HPDE6-E6E7 (cell line): ENCODE measurements around the gene ENKD1.

Experiments
- DNase-seq: peaks from one replicate; pipeline ENCODE4 v3.0.0; 2011; ENCODE audit warnings: missing footprints; ENCODE audit errors: extremely low spot score

Gene ENKD1

GRCh38 chr16:67650023-67650422 is 16.5 kb downstream of the ENKD1 start:
- DNase-seq: no peak

- DNase-seq: no peak
Measured at GRCh38 chr16:67649494-67649931, 17.0 kb downstream of the ENKD1 start.

- no peak for DNase-seq
Measured at GRCh38 chr16:67648764-67649407, 17.7 kb downstream of the ENKD1 start.

GRCh38 chr16:67648088-67648763 is 18.3 kb downstream of the ENKD1 start:
- no peak for DNase-seq

GRCh38 chr16:67647681-67648080 is 18.9 kb downstream of the ENKD1 start:
- DNase-seq: no peak

- peak; percentile 76 for DNase-seq
Measured at GRCh38 chr16:67647111-67647651, 19.4 kb downstream of the ENKD1 start.

GRCh38 chr16:67645397-67646121 is 21.0 kb downstream of the ENKD1 start:
- no peak for DNase-seq

GRCh38 chr16:67644038-67644437 is 22.5 kb downstream of the ENKD1 start:
- DNase-seq: no peak

GRCh38 chr16:67641779-67642708 is 24.5 kb downstream of the ENKD1 start:
- DNase-seq: no peak

- DNase-seq: no peak
Measured at GRCh38 chr16:67637625-67638024, 28.9 kb downstream of the ENKD1 start.

GRCh38 chr16:67636713-67637112 is 29.8 kb downstream of the ENKD1 start:
- DNase-seq: no peak

GRCh38 chr16:67632415-67633172 is 34.0 kb downstream of the ENKD1 start:
- DNase-seq: no peak

- no peak for DNase-seq
Measured at GRCh38 chr16:67628216-67628615, 38.3 kb downstream of the ENKD1 start.

- DNase-seq: no peak
Measured at GRCh38 chr16:67613808-67614207, 52.7 kb downstream of the ENKD1 start.
